ENCODE data around the gene HNF1A.

Gene HNF1A

DNA sequence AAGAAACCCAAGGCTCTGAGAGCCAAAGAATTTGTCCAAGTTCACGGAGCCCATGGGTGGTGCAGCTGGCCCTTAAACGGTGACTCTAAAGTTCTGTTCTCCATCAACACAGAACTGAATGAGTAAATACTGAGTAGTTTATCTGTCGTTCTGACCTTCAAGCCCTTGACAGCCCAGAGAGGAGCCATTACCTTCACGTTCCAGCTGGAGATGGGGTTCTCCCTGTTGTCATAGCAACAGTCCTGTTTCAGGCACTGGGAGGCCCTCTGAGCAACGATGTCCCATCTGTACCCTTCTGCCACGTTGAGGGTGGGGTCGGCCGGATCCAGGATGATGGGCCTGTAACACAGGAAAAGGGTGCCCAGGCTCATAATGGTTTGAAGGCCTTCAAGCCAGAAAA is 45.5 kb downstream of the HNF1A start:
- H3K4me3 ChIP-seq (ENCODE audit: low read depth, low read length), result no peak overlapping the region
- TF ChIP-seq CTCF (IDR thresholded peaks at IDR 0.05; ENCODE audit: borderline replicate concordance, insufficient read depth, low read depth, low read length), result no peak

DNA sequence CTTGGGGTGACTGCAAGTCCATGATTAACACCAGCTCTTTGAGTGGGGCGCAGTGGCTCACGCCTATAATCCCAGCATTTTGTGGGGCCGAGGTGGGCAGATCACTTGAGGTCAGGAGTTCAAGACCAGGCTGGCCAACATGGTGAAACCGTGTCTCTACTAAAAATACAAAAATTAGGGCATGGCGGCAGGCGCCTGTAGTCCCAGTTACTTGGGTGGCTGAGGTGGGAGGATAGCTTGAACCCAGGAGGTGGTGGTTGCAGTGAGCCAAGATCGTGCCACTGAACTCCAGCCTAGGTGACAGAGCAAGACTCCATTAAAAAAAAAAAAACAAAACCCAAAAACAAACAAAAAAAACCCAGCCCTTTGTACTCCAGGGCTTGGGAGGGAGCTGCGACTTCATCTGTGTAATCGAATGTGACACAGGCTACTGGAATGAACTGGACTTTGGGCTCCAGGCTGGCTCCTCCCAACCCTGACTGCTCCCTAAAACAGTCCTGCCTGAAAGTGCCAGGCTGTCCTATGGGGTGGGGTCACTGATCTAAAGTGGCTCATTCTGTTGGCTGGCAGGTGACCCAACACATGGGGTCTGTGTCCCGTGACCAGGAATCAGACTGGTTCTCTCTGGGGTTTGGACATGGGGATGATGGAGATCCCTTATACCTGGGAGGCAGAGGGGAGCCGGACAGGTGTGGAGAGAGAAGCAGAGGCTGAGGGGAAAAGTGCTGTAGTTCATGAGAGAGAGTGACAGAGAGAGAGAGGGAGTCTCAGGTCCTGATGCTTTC is 47.3 kb downstream of the HNF1A start:
- no peak for TF ChIP-seq CTCF (IDR thresholded peaks at IDR 0.05; ENCODE audit: borderline replicate concordance, insufficient read depth, low read depth, low read length)
- no peak overlapping the region for H3K4me3 ChIP-seq (ENCODE audit: low read depth, low read length)

DNA sequence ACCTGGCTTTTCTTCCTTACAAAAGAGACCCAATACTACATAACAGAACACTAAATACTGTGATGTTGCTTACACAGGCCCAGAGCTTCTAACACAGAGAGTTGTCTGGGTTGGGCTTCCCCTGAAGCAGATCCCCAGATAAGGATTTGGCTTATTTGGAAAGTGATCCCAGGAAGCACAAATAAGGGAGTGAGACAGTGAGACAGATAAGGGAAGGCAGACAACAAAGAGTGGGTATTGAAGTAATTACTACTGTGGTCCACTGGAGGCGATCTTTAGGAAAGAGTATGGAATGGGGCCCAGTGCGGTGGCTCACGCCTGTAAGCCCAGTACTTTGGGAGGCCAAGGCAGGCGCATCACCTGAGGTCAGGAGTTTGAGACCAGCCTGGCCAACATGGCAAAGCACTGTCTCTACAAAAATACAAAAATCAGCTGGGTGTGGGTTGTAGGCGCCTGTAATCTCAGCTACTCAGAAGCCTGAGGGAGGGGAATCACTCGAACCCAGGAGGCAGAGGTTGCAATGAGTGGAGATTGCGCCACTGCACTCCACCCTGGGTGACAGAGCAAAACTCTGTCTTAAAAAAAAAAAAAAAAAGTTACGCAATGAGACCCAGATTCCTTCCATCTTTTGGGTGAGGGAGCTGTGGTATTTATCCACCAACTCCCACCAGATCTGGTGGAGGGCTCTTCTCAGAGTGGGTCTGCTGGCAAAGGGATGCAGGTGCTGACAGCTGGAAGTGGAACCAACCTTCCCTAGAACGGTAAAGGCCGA is 48.1 kb downstream of the HNF1A start:
- TF ChIP-seq CTCF (IDR thresholded peaks at IDR 0.05; ENCODE audit: borderline replicate concordance, insufficient read depth, low read depth, low read length), result no peak
- H3K4me3 ChIP-seq (ENCODE audit: low read depth, low read length), result no peak overlapping the region

DNA sequence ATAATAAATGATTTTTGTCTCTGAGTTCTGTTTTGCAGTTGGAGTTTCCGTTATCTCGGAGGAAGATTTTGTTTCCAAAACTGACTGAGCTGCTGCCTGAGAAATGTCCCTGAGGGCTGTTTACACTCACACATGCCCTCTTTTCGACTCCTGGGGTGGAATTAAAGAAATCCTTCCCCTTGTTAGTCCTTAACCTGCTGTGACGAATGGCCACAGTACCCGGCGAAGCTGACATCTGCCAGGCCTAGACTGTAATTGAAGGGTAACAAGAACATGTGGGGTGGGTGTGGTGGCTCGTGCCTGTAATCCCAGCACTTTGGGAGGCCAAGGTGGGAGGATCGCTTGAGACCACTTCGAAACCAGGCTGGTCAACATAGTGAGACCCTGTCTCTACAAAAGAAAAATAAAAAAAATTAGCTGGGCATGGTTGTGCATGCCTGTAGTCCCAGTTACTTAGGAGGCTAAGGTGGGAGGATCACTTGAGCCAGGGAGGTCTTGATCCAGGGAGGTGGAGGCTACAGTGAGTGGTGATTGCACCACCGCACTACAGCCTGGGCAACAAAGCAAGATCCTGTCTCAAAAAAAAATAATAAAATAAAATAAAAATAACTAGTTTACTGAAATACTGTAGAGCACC is 52.4 kb downstream of the HNF1A start:
- TF ChIP-seq CTCF (IDR thresholded peaks at IDR 0.05; ENCODE audit: borderline replicate concordance, insufficient read depth, low read depth, low read length), result no peak

GRCh38 chr12:121033625-121034349 is 55.4 kb downstream of the HNF1A start:
- no peak overlapping the region for H3K4me3 ChIP-seq (ENCODE audit: low read depth, low read length)
- no peak for TF ChIP-seq CTCF (IDR thresholded peaks at IDR 0.05; ENCODE audit: borderline replicate concordance, insufficient read depth, low read depth, low read length)

More for the DNA sequence above, 52.4 kb downstream of the HNF1A start:
- H3K4me3 ChIP-seq (ENCODE audit: low read depth, low read length), result no peak overlapping the region

DNA sequence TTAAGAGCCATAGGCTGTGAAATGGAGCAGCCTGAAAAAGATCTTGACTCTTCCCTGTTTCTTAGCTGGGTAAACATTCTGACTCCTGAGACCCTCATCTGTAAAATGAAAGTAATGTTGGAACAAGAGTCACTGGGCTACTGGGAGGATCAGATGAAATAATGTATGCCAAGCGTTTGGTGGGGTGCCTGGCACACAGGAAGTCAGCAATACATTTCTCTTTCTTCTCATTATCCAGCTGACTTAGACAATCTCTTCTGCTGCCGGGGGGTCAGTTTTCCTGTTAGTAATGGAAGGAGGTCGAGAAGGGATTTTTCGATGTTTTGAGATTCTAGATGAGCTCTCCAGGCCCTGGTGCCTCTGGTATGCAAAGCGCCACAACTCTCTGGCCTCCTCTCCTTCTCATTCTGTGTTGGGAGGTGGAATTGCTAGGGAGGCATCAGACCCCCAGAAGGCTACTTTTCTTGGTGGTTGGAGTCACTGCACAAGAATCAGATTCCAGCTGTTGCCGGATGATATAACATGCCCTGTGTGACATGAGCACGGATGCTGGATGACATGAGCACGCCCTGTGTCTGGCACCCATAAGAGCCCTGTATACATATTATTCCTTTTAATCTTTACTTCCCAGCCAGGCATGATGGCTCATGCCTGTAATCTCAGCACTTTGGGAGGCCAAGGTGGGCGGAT is 56.4 kb downstream of the HNF1A start:
- no peak for TF ChIP-seq CTCF (IDR thresholded peaks at IDR 0.05; ENCODE audit: borderline replicate concordance, insufficient read depth, low read depth, low read length)

More for the DNA sequence above, 56.4 kb downstream of the HNF1A start:
- H3K4me3 ChIP-seq (ENCODE audit: low read depth, low read length), result no peak overlapping the region

All from GM12875 (cell line).